Brain microvascular endothelial cell (primary cell): ENCODE measurements around the gene TARBP1.

Experiments
- DNase-seq: peaks from one replicate; pipeline ENCODE4 v3.0.0-alpha.2; 2020
- H3K27ac ChIP-seq: fragments of 250-450 bp; sonication (Bioruptor Pico); 2 replicates; pipeline ENCODE4 v1.5.1; 2020; ENCODE audit warnings: mild to moderate bottlenecking, moderate library complexity
- H3K27me3 ChIP-seq: fragments of 250-450 bp; sonication (Bioruptor Pico); replicated peaks from 2 replicates; pipeline ENCODE4 v1.5.1; 2020; ENCODE audit warnings: mild to moderate bottlenecking
- H3K36me3 ChIP-seq: fragments of 250-450 bp; sonication (Bioruptor Pico); replicated peaks from 2 replicates; pipeline ENCODE4 v1.5.1; 2020; ENCODE audit warnings: mild to moderate bottlenecking
- H3K4me3 ChIP-seq: 2 replicates; pipeline ENCODE4 v1.5.1; 2011; ENCODE audit warnings: low read depth, mild to moderate bottlenecking, control low read depth, low read length, moderate library complexity
- CTCF ChIP-seq: IDR thresholded peaks from 2 replicates; pipeline ENCODE4 v1.5.1; 2011; ENCODE audit warnings: low read depth, mild to moderate bottlenecking, moderate library complexity, low read length, control low read depth, inconsistent platforms; ENCODE audit errors: missing control alignments
- in situ Hi-C: cut with HindIII; loops from 2 replicates; pipeline ENCODE4 v1.10.0; 2017; ENCODE audit warnings: low sequenced_read_pairs, low pct_ligation_motif_present

The TARBP1 gene

GRCh38 chr1:234476172-234476571, 2.8 kb downstream of the TARBP1 start:
- H3K4me3 ChIP-seq, result no peak overlapping the region
- no peaks in the 10 kb centered on the region for H3K36me3 ChIP-seq
- H3K27me3 ChIP-seq, result no peaks in the 10 kb centered on the region
- H3K27ac ChIP-seq, result no peak overlapping the region
- TF ChIP-seq CTCF, result no peak
- in situ Hi-C loops, result loop anchor here (25.0 kb wide), 1 partner anchor 611 kb away; no protein-coding TSS in a partner anchor
- DNase-seq, result no peak

DNA sequence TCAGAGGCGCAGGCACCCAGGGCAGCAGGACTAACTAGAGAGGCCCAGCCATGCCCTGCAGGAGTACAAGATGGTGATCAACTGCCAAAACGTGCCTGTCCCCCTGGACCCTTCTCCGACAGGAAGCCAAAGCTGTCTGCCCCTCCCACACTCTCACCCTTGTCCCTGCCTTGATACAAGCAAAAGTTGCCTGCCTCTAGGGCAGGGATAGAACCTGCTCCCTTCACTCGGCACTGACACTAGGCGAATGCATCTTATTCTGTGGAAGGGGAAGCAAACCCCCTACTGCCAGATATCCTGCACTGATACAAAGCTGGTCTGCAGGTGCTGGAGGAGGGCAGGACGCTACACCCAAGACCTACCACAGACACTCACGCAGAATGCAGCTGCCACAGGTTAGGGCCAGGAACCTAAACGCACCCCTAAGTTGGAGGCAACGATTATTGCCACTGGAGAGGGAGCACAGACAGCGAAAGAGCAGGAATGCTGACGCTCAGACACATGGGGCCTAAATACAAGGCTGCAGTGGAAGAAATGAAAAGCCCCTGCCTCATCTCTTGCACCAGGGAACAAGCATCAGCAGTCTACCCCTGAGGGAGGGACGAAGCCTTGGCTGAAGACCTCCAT, 3.7 kb downstream of the TARBP1 start:
- no peak for TF ChIP-seq CTCF
- DNase-seq, result no peak
- no peaks in the 10 kb centered on the region for H3K27me3 ChIP-seq
- no peak overlapping the region for H3K4me3 ChIP-seq
- H3K36me3 ChIP-seq, result no peaks in the 10 kb centered on the region
- H3K27ac ChIP-seq, result no peak overlapping the region
- in situ Hi-C loops, result loop anchor here (25.0 kb wide), 1 partner anchor 612 kb away; no protein-coding TSS in a partner anchor

DNA sequence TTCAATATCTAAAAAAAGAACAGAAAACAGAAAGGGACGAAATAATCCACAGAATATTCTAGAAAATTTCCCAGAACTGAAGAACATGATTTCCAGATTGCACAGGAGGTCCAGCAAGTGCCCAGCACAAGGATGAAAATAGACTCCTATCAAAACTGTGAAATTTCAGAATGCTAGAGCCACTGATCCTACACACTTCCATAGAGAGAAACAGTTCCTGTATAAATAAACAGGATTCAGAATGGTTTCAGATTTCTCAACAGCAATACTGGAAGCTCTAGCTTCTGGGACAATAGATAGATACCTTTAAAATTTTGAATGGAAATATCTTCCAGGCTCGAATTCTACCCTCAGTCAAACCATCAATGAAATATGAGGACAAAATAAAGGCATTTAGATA, 4.6 kb downstream of the TARBP1 start:
- in situ Hi-C loops, result no loop called here
- DNase-seq, result no peak
- TF ChIP-seq CTCF, result no peak

DNA sequence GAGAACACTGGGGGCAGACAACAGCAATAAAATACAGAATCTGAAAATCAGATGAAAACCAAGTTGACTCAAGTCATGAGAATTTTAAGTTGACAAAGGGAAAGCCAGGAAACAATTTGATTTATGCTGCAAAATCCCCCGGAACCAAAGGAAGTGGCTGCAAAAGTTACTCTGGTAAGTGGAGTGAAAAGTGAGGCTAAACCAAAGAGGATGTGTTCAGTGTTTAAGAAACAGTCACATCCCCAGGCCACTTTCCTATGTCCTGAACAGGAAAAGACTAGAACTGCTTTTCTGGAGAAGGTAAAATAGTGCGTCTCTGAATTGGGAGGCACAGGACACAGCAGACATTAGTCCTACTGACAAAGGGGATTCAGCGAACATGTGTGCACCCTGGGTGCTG, 5.9 kb downstream of the TARBP1 start:
- no peak for TF ChIP-seq CTCF
- H3K27ac ChIP-seq, result no peak overlapping the region
- in situ Hi-C loops, result no loop called here
- H3K27me3 ChIP-seq, result no peaks in the 10 kb centered on the region
- H3K36me3 ChIP-seq, result no peaks in the 10 kb centered on the region
- DNase-seq, result no peak
- no peak overlapping the region for H3K4me3 ChIP-seq

More for the DNA sequence above, 4.6 kb downstream of the TARBP1 start:
- Histone ChIP-seq H3K36me3 (no peaks in the 10 kb centered on the region), H3K27ac (no peak overlapping the region), H3K4me3 (no peak overlapping the region), H3K27me3 (no peaks in the 10 kb centered on the region)

GRCh38 chr1:234469376-234469775, 9.6 kb downstream of the TARBP1 start:
- H3K4me3 ChIP-seq, result no peak overlapping the region
- H3K27me3 ChIP-seq, result no peaks in the 10 kb centered on the region
- no peak overlapping the region for H3K27ac ChIP-seq
- no peaks in the 10 kb centered on the region for H3K36me3 ChIP-seq
- in situ Hi-C loops, result no loop called here
- TF ChIP-seq CTCF, result no peak
- no peak for DNase-seq

DNA sequence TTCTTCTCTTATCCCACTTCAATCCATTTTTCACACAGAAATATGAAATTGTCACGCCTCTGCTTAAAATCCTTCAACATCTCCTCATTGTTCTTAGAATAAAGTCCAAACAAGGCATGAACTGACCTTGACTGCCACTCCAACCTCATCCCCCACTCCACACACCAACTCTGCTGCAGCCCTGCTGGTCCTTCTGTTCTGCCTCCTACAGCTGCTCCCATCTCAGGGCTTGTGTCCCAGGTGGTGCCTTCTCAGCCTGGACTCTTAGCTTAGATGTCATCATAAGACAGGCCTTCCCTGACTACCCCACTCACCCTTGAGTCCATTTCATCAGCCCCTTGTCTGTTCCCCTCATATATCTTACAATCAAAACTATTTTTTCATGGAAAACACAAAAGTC, 10.4 kb downstream of the TARBP1 start:
- in situ Hi-C loops, result no loop called here
- no peak for DNase-seq
- no peak overlapping the region for H3K27ac ChIP-seq
- H3K27me3 ChIP-seq, result no peaks in the 10 kb centered on the region
- no peak overlapping the region for H3K4me3 ChIP-seq
- TF ChIP-seq CTCF, result no peak
- H3K36me3 ChIP-seq, result no peaks in the 10 kb centered on the region
